Activated CD4-positive, alpha-beta T cell treated with anti-CD3 and anti-CD28 coated beads, Interleukin-2, amount 10 ng/mL, durations not matched to agents 7 days and 5 days (primary cell): ENCODE measurements around the gene PCCB. TPM values are rescaled to one million over a fixed set of nuclear protein-coding genes. Genes with fewer than 3 reads are reported as not detected.
"Not testable (repeated sequence)": the region's sequence is repeated elsewhere in the genome, so short reads cannot be mapped to it uniquely, and the experiment has no call there.

Experiments
- CTCF ChIA-PET: fragments of 350-600 bp; sonication (Branson Sonifier 250); formaldehyde crosslinking; loops from one replicate; lab custom pipeline; 2021; ENCODE audit warnings: antibody characterized with exemption; lab: Charles Lee
- POLR2A ChIA-PET: fragments of 350-600 bp; sonication (Branson Sonifier 250); formaldehyde crosslinking; loops from one replicate; lab custom pipeline; 2021; ENCODE audit warnings: antibody characterized with exemption; lab: Charles Lee
- DNase-seq: peaks from one replicate; pipeline ENCODE4 v3.0.0-alpha.2; 2020
- H3K27ac Mint-ChIP-seq: one replicate; pipeline ENCODE4 v1.8.0; 2021; ENCODE audit warnings: mild to moderate bottlenecking, moderate library complexity, mixed read lengths
- H3K27me3 Mint-ChIP-seq: one replicate; pipeline ENCODE4 v1.8.0; 2021; ENCODE audit warnings: mixed read lengths
- H3K36me3 Mint-ChIP-seq: one replicate; pipeline ENCODE4 v1.8.0; 2021; ENCODE audit warnings: low read depth, mixed read lengths
- H3K4me1 Mint-ChIP-seq: one replicate; pipeline ENCODE4 v1.8.0; 2021; ENCODE audit warnings: mixed read lengths
- H3K4me3 Mint-ChIP-seq: one replicate; pipeline ENCODE4 v1.8.0; 2021; ENCODE audit warnings: mild to moderate bottlenecking, moderate library complexity, mixed read lengths
- H3K9me3 Mint-ChIP-seq: one replicate; pipeline ENCODE4 v1.8.0; 2021; ENCODE audit warnings: mixed read lengths
- total RNA-seq, 2 experiments: library from RNA; stranded (reverse); gene quantifications; one replicate each; pipeline ENCODE4 v1.2.3, GENCODE V29; 2021

The PCCB gene
- total RNA-seq, 2 experiments from 2014 or later: 17.3 to 19.9 TPM

DNA sequence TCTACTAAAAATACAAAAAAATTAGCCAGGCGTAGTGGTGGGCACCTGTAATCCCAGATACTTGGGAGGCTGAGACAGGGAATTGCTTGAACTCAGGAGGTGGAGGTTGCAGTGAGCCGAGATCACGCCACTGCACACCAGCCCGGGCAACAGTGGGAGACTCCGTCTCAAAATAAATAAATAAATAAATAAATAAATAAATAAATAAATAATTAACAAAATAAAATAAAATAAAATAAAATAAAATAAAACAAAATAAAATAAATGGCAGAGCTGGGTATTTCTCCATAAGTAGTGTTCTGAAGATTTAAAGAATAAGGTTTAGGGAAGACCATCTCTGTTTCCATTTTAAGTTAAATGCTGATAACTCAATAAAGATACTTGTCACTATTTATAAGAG is 125.7 kb downstream of the PCCB start:
- H3K4me3 Mint-ChIP-seq, H3K27me3 Mint-ChIP-seq, H3K9me3 Mint-ChIP-seq, H3K4me1 Mint-ChIP-seq, DNase-seq, POLR2A ChIA-PET, H3K27ac Mint-ChIP-seq: not testable (repeated sequence)
- CTCF ChIA-PET: interaction anchor here (1.4 kb wide), 1 partner anchor 10 kb away, joined by 3 read pairs; no protein-coding TSS in a partner anchor
- peaks cover 35% of the 10 kb centered on the region for H3K36me3 Mint-ChIP-seq

GRCh38 chr3:136377508-136377907 is 127.4 kb downstream of the PCCB start:
- no peak for DNase-seq
- ChIA-PET POLR2A (no interaction called here), CTCF (no interaction called here)
- Mint-ChIP-seq H3K4me1 (no peaks in the 10 kb centered on the region), H3K27me3 (no peaks in the 10 kb centered on the region), H3K9me3 (no peaks in the 10 kb centered on the region), H3K4me3 (no peak overlapping the region), H3K36me3 (peaks cover 29% of the 10 kb centered on the region), H3K27ac (no peak overlapping the region)

DNA sequence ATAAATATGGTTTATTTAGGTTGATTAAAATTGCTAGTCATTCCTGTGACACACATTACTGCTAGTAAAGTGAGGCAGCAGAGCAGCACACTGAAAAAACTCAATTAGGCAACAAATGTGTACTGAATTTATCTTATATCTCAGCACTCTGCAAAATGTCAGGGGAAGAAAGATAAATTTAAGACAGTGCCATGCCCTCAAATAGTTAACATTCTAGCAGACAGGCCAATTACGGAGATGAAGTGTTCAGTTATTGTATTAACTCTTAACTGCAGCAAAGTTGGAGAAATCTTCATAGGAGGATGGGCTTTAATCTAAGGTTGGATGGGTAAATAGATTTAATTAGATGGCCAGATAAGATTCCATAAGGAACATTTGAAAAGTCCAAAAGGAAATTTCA is 127.9 kb downstream of the PCCB start:
- H3K27ac Mint-ChIP-seq: no peak overlapping the region
- H3K36me3 Mint-ChIP-seq: peaks cover 26% of the 10 kb centered on the region
- H3K4me3 Mint-ChIP-seq: no peak overlapping the region
- no peaks in the 10 kb centered on the region for H3K27me3 Mint-ChIP-seq
- CTCF ChIA-PET: no interaction called here
- no peaks in the 10 kb centered on the region for H3K9me3 Mint-ChIP-seq
- H3K4me1 Mint-ChIP-seq: no peaks in the 10 kb centered on the region
- POLR2A ChIA-PET: no interaction called here
- DNase-seq: no peak

Other genes starting within 250 kb of the PCCB start
- 10 to 100 TPM; 62.1 to 69.2 TPM for gene MSL2, start 54.0 kb upstream of the PCCB start, total RNA-seq